RWPE1 (cell line): ENCODE results near the gene DCLK2.

Experiments used
- CTCF ChIA-PET: fragments of 350-600 bp; sonication (Branson Sonifier 250); formaldehyde crosslinking; extraction: SDS; loops from one replicate; lab custom pipeline; 2021; lab: Yijun Ruan, JAX
- POLR2A ChIA-PET: fragments of 400-600 bp; formaldehyde crosslinking; extraction: SDS; loops from one replicate; lab custom pipeline; 2020; ENCODE audit warnings: antibody characterized with exemption; ENCODE audit not compliant: low non-redundant PET; lab: Yijun Ruan, JAX
- DNase-seq: peaks from one replicate; pipeline ENCODE4 v3.0.0; 2012; ENCODE audit warnings: low spot score
- H3K27ac ChIP-seq: fragments of 450-650 bp; 2 replicates; pipeline ENCODE4 v1.5.1; 2017
- TF ChIP-seq, protein P1 (sequence below): fragments of 450-650 bp; conservative IDR thresholded peaks from 2 replicates; pipeline ENCODE4 v1.5.1; 2017; ENCODE audit warnings: low read depth, mild to moderate bottlenecking

The DCLK2 gene

GRCh38 chr4:150253965-150254630 is 175.9 kb downstream of the DCLK2 start:
- TF ChIP-seq, protein P1, sequence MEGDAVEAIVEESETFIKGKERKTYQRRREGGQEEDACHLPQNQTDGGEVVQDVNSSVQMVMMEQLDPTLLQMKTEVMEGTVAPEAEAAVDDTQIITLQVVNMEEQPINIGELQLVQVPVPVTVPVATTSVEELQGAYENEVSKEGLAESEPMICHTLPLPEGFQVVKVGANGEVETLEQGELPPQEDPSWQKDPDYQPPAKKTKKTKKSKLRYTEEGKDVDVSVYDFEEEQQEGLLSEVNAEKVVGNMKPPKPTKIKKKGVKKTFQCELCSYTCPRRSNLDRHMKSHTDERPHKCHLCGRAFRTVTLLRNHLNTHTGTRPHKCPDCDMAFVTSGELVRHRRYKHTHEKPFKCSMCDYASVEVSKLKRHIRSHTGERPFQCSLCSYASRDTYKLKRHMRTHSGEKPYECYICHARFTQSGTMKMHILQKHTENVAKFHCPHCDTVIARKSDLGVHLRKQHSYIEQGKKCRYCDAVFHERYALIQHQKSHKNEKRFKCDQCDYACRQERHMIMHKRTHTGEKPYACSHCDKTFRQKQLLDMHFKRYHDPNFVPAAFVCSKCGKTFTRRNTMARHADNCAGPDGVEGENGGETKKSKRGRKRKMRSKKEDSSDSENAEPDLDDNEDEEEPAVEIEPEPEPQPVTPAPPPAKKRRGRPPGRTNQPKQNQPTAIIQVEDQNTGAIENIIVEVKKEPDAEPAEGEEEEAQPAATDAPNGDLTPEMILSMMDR = no peak
- CTCF ChIA-PET = no interaction called here
- POLR2A ChIA-PET = interaction anchor here (0.5 kb wide), 1 partner anchor 10 kb away, joined by 5 read pairs; no protein-coding TSS in a partner anchor
- DNase-seq = no peak
- no peak overlapping the region for H3K27ac ChIP-seq

- TF ChIP-seq, protein P1 = no peak
- DNase-seq = no peak
- H3K27ac ChIP-seq = 0 out of 2 replicates have a peak overlapping the region, but pooled peaks have one; percentile 72
- ChIA-PET POLR2A (no interaction called here), CTCF (interaction anchor here (0.5 kb wide), 1 partner anchor 24 kb away, joined by 3 read pairs; no protein-coding TSS in a partner anchor)
Measured at GRCh38 chr4:150255610-150256224, 177.5 kb downstream of the DCLK2 start.

DNA sequence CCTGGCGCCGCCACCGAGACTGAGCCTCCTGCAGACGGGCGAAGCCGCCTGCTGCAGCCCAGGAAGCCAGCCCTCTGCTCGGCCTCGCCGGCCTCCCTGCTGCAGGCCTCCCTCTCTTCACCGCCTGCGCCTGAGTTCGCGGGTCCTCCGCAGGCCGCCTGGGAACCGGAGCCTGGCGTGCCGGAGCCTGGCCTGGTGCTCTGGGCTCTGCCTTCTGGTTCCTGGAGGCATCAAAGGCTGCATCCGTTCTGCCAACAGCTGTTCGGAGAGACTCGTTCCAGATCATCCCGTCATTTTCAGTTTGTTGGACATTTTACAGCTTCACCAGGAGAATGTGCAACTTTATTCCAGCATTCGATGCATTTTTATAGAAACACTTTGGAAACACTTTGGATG is 178.0 kb downstream of the DCLK2 start:
- ChIA-PET POLR2A (interaction anchor here (0.5 kb wide), 1 partner anchor 159 kb away, joined by 3 read pairs; no protein-coding TSS in a partner anchor), CTCF (interaction anchor here (0.5 kb wide), 1 partner anchor 24 kb away, joined by 3 read pairs; no protein-coding TSS in a partner anchor)
- TF ChIP-seq, protein P1 = no peak
- H3K27ac ChIP-seq = peak overlapping the region; percentile 72
- no peak for DNase-seq

DNA sequence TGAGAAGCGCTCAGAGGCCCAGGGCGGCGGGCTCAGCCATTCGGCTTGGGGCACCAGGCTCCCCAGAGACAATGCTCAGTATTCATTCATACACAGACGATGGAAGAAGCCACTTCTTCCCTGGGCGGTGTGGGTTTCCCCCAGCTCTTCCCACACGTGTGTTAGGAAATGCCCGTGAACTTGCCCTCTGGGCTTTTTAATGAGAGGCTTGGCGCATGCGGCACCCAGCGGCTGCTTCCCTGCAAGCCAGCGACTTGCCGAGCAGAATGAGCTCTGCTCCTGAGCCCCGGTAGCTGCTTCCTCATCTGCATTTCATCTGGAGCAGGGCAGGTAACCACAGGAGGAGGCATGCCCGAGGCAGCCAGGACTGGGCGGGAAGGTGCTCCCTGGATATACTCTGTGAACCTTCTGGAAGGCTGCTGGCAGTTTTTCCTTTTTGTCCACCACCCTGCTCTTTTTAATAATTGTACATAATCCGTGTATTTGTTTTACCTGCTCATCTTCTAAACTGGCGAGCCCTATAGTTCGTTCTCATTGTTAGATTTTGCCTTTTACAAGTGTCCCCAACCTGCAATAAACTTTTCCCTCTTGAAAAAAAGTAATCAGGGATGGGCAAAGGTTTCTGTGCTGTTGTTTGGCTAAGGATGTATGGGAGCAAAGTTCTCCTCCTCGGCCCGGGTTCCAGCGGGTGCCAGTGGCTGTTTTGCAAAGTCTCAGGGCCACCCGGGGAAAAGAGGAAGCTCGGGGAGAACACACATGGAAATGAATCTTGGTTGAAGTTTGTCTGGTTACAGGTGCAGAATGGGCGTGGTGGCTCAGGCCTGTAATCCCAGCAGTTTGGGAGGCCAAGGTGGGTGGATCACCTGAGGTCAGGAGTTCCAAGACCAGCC is 178.8 kb downstream of the DCLK2 start:
- ChIA-PET CTCF (interaction anchor here (0.5 to 1.0 kb wide), 3 partner anchors 39 to 896 kb away, joined by 3 to 5 read pairs (median 3); no protein-coding TSS in a partner anchor), POLR2A (interaction anchor here (0.5 kb wide), 1 partner anchor 158 kb away, joined by 3 read pairs; no protein-coding TSS in a partner anchor)
- H3K27ac ChIP-seq = peak overlapping the region; percentile 72
- TF ChIP-seq, protein P1 = peak; percentile 53
- peak; percentile 71 for DNase-seq

DNA sequence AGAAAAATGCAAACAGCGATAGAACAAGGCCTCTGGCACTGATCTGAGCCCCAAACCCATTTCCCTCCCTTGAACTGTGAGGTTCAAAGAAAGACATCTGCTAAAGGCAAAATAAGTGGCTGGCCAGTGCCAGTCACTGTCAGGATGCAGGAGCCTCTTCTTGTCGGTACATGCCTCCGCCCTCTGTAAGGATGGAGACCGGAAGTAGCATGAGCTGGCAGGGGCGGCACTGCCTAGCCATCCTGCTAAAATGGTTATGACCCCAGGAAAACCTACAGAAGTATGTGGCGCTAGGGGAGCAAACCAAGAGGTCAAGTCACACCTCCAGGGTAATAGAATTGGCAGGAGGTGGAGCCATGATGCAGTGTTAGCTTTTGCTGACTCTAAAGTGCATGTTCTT is 180.3 kb downstream of the DCLK2 start:
- DNase-seq = peak; percentile 70
- TF ChIP-seq, protein P1 = no peak
- peak overlapping the region; percentile 72 for H3K27ac ChIP-seq
- ChIA-PET POLR2A (no interaction called here), CTCF (no interaction called here)
